Nephron progenitor cell (in vitro differentiated cells): ENCODE measurements around the gene TRUB2.

Experiments
- DNase-seq: peaks from one replicate; pipeline ENCODE4 v3.0.0; 2021
- H3K27ac Mint-ChIP-seq: 2 replicates; pipeline ENCODE4 v1.8.0; 2021; ENCODE audit warnings: mild to moderate bottlenecking, moderate library complexity, mixed read lengths
- H3K27me3 Mint-ChIP-seq: 2 replicates; pipeline ENCODE4 v1.8.0; 2021; ENCODE audit warnings: mild to moderate bottlenecking, low read depth, mixed read lengths; ENCODE audit not compliant: poor library complexity
- H3K36me3 Mint-ChIP-seq: 2 replicates; pipeline ENCODE4 v1.8.0; 2021; ENCODE audit warnings: low read depth, mixed read lengths
- H3K4me1 Mint-ChIP-seq: 2 replicates; pipeline ENCODE4 v1.8.0; 2021; ENCODE audit warnings: mixed read lengths
- H3K4me3 Mint-ChIP-seq: 2 replicates; pipeline ENCODE4 v1.8.0; 2021; ENCODE audit warnings: mild to moderate bottlenecking, moderate library complexity, mixed read lengths
- H3K9me3 Mint-ChIP-seq: 2 replicates; pipeline ENCODE4 v1.8.0; 2021; ENCODE audit warnings: mild to moderate bottlenecking, moderate library complexity, mixed read lengths
- TF ChIP-seq, protein P1 (sequence below): fragments of 200-600 bp; sonication (generic); IDR thresholded peaks from 2 replicates; pipeline ENCODE4 v1.5.0; 2021; ENCODE audit warnings: antibody characterized with exemption

Gene TRUB2

DNA sequence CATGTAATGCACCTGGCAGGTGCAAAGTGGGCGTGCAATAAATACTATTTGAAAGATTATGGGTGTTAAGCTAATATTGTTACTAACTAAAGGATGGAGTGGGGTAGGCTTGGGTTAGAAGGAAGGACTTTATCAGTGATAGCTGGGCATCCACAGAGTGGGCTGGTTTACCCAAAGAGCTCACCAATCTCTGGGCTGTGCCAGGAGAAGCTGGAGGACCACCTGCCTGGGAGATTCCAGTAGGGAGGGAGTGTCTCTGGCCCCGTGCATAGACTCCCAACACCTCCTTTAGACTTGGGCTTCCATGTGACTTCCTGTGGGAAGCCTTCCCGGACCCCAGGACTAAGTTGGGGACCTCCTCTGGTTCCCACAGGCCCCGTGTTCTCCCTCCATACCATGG is 43.3 kb upstream of the TRUB2 start:
- Mint-ChIP-seq H3K27me3 (peaks cover 12% of the 10 kb centered on the region), H3K27ac (no peak overlapping the region), H3K9me3 (no peaks in the 10 kb centered on the region), H3K4me3 (peak overlapping the region; percentile 68), H3K36me3 (no peaks in the 10 kb centered on the region), H3K4me1 (peaks cover 37% of the 10 kb centered on the region)
- no peak for DNase-seq
- TF ChIP-seq, protein P1, sequence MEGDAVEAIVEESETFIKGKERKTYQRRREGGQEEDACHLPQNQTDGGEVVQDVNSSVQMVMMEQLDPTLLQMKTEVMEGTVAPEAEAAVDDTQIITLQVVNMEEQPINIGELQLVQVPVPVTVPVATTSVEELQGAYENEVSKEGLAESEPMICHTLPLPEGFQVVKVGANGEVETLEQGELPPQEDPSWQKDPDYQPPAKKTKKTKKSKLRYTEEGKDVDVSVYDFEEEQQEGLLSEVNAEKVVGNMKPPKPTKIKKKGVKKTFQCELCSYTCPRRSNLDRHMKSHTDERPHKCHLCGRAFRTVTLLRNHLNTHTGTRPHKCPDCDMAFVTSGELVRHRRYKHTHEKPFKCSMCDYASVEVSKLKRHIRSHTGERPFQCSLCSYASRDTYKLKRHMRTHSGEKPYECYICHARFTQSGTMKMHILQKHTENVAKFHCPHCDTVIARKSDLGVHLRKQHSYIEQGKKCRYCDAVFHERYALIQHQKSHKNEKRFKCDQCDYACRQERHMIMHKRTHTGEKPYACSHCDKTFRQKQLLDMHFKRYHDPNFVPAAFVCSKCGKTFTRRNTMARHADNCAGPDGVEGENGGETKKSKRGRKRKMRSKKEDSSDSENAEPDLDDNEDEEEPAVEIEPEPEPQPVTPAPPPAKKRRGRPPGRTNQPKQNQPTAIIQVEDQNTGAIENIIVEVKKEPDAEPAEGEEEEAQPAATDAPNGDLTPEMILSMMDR = no peak

- TF ChIP-seq, protein P1 = no peak
- DNase-seq = no peak
- no peaks in the 10 kb centered on the region for H3K9me3 Mint-ChIP-seq
- H3K36me3 Mint-ChIP-seq = no peaks in the 10 kb centered on the region
- no peak overlapping the region for H3K4me3 Mint-ChIP-seq
- H3K4me1 Mint-ChIP-seq = peaks cover 30% of the 10 kb centered on the region
- no peak overlapping the region for H3K27ac Mint-ChIP-seq
- peaks cover 16% of the 10 kb centered on the region for H3K27me3 Mint-ChIP-seq
Measured at GRCh38 chr9:128362774-128363173, 40.5 kb upstream of the TRUB2 start.

DNA sequence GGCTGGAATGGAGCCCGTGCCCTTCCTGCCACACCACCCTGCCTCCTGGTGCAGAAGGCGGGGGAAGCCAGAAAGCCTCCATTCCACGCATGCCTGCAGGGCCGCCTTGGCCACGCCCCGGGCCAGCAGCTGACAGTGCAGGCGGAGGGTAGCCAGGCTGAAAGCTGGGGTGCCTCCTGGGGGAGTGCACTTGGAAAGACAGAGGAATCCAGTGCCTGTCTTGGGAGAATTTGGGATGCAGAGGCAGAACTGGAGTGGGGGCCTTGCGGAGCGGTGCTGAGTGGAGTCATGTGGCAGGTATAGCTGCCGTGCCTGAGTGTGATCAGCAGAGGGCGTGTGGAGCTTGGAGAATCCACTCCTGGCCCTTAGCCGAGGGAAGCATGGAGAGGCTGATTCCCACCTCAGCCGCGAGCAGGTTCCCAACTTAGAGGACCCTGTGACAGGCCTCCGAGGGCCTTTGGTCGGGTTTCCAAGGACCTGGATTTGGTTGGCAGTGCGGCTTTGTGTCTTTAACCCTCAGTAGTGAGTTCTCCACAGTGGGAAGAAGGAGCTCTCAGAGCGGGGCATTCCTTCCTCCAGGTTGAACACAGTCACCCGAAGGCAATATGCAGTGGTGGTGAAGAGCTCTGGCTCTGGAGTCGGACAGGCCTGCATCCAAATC is 39.9 kb upstream of the TRUB2 start:
- TF ChIP-seq, protein P1 = peak; percentile 85
- peaks cover 16% of the 10 kb centered on the region for H3K27me3 Mint-ChIP-seq
- H3K4me1 Mint-ChIP-seq = peaks cover 30% of the 10 kb centered on the region
- H3K27ac Mint-ChIP-seq = no peak overlapping the region
- no peaks in the 10 kb centered on the region for H3K36me3 Mint-ChIP-seq
- H3K9me3 Mint-ChIP-seq = no peaks in the 10 kb centered on the region
- H3K4me3 Mint-ChIP-seq = peak overlapping the region; percentile 49
- peak; percentile 81 for DNase-seq

DNA sequence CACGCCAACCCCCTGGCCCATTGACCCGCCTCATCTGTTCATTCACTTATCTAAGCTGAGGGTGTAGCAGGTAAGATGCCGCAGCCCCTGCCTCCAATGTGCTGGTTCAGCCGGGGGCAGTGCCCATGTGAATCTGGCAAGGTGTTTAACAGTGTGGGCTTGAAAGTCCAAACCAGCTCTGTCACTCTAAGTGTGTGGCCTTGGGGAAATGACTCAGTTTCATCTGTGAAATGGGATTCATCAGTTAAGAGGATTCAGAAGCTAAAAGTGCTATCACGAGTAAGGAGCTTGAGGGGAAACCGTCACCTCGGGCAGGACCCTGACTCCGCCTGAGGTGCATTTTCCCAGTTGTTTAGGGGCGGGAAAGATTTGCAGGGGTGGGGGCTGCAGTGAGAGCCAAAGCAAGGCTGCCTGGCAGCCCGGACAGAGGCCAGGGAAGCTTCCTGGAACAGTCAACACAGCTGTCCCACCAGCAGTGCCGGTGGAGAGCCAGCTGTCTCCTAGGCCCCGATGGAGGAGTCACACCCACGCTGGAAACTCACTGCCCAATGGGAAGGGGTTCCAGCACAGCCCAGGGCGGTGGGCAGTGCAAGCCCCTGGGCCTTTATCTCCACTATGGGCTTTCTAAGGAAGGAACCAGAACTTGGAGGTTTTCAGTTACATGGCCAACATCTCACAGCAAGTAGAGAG is 39.2 kb upstream of the TRUB2 start:
- Mint-ChIP-seq H3K4me3 (no peak overlapping the region), H3K9me3 (no peaks in the 10 kb centered on the region), H3K4me1 (peaks cover 30% of the 10 kb centered on the region), H3K27me3 (peaks cover 10% of the 10 kb centered on the region), H3K27ac (no peak overlapping the region), H3K36me3 (no peaks in the 10 kb centered on the region)
- no peak for DNase-seq
- TF ChIP-seq, protein P1 = no peak

DNA sequence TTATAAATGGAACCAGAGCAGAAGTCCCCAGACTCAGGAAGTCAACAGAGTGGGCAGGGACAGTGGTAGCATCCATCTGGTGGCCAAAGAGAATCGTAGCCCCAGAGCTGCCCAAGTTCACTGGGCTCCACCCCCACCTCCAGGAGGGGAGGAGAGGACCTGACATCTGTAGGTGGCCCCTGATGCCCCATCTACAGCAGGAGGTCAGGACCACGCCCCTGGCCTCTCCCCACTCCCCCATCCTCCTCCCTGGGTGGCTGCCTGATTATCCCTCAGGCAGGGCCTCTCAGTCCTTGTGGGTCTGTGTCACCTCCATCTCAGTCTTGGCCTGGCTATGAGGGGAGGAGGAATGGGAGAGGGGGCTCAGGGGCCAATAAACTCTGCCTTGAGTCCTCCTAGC is 38.6 kb upstream of the TRUB2 start:
- TF ChIP-seq, protein P1 = no peak
- H3K27me3 Mint-ChIP-seq = peaks cover 6% of the 10 kb centered on the region
- H3K4me3 Mint-ChIP-seq = no peak overlapping the region
- no peaks in the 10 kb centered on the region for H3K9me3 Mint-ChIP-seq
- H3K27ac Mint-ChIP-seq = no peak overlapping the region
- peaks cover 29% of the 10 kb centered on the region for H3K4me1 Mint-ChIP-seq
- peaks cover 5% of the 10 kb centered on the region for H3K36me3 Mint-ChIP-seq
- DNase-seq = no peak

GRCh38 chr9:128358861-128359260 is 36.6 kb upstream of the TRUB2 start:
- peaks cover 4% of the 10 kb centered on the region for H3K27me3 Mint-ChIP-seq

More at GRCh38 chr9:128358861-128359260, 36.6 kb upstream of the TRUB2 start:
- H3K36me3 Mint-ChIP-seq = peaks cover 11% of the 10 kb centered on the region
- TF ChIP-seq, protein P1 = no peak
- H3K9me3 Mint-ChIP-seq = no peaks in the 10 kb centered on the region
- H3K4me3 Mint-ChIP-seq = no peak overlapping the region
- no peak for DNase-seq
- peaks cover 20% of the 10 kb centered on the region for H3K4me1 Mint-ChIP-seq
- H3K27ac Mint-ChIP-seq = no peak overlapping the region
